HG02885 (cell line): ENCODE data around the gene LRRC8C.

Experiments
- ATAC-seq: cut with Tn5 transposase; IDR thresholded peaks from one replicate; pipeline ENCODE4 v1.9.1; 2021; ENCODE audit warnings: mild to moderate bottlenecking; ENCODE audit not compliant: unreplicated experiment, poor library complexity

Gene LRRC8C

GRCh38 chr1:89725631-89726030 is 92.7 kb downstream of the LRRC8C start:
- no peak for ATAC-seq

- no peak for ATAC-seq
Measured at GRCh38 chr1:89727517-89728312, 94.8 kb downstream of the LRRC8C start.

GRCh38 chr1:89728381-89728780 is 95.5 kb downstream of the LRRC8C start:
- ATAC-seq = no peak

DNA sequence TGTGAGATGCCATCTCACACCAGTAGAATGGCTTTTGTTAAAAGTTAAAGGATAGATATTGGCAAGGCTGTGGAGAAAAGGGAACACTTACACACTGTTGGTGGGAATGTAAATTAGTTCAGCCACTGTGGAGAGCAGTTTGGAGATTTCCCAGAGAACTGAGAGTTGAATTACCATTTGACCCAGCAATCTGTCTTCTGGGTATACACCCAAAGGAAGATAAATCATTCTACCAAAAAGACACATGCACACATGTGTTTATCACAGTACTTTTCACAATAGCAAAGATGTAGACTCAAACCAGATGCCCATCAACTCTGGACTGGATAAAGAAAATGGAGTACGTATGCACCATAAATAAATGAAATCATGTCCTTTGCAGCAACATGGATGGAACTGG is 99.3 kb downstream of the LRRC8C start:
- no peak for ATAC-seq

- ATAC-seq = no peak
Measured at GRCh38 chr1:89732643-89733222, 99.8 kb downstream of the LRRC8C start.

DNA sequence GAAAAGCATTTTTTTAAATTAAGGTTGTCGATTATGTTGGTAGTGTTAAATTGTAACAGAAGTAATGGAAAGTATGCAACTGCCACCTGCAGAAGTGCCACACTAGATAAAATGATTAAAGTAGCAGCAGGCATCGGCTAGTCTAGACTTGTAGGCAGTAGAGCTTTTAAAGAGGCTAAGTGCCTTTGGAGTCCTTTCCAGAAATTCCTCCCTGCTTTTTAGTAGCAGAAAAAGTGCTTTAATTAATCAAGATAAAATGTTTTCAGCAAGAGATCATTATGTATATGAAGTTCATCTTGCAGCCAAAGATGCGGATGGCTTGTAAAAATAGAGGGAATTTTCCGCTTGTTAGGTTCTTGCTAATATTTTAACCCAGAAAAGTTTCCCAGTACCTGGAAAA is 100.8 kb downstream of the LRRC8C start:
- ATAC-seq = no peak

- no peak for ATAC-seq
Measured at GRCh38 chr1:89734442-89734841, 101.5 kb downstream of the LRRC8C start.

DNA sequence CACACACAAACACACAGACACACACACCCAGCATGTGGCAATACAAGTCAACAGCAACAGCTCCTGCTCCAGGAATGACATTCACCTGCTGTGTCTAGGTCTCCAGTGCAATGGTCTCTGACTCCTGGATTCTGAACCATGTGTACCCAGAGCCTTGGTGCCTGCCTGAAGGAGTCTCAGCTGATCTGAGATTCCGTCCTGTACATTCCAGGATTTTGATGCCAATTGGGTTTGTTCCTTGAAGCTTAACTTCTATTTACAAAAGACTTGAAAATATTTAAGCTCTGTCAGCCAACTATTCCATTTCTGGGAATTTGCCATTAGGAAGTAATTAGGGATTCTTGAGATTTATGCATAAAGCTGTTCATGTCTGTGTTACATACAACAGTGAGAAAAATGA is 102.6 kb downstream of the LRRC8C start:
- no peak for ATAC-seq

DNA sequence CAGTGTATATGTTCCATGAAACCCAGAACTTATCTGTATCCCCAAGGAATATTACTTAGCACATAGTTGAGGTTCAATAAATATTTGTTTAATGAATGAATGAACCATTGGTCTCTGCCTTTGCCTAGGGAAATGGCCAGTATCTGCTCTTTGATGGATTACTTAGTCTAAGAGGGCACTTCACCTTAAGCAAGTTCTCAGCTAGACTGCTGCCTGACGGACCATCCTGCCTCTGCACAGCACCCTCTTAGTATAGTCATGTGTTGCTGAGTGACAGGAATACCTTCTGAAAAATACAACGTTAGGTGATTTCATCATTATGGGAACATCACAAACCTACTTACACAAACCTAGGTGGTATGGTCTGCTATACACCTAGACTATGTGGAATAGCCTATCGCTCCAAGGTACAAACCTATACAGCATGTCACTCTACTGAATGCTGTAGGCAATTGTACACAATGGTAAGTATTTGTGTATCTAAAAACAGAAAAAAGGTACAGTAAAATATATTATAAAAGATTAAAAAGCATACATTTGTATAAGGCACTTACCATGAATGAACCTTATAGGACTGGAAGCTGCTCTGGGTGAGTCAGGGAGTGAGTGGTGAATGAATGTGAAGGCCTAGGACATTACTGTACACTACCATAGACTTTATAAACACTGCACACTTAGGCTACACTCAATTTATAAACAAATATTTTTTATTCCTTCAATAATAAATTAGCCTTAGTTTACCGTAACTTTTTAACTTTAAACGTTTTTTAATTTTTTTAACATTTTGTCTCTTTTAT is 104.2 kb downstream of the LRRC8C start:
- no peak for ATAC-seq

- no peak for ATAC-seq
Measured at GRCh38 chr1:89737985-89738510, 105.1 kb downstream of the LRRC8C start.

GRCh38 chr1:89739013-89739843 is 106.3 kb downstream of the LRRC8C start:
- ATAC-seq = peak; percentile 72

DNA sequence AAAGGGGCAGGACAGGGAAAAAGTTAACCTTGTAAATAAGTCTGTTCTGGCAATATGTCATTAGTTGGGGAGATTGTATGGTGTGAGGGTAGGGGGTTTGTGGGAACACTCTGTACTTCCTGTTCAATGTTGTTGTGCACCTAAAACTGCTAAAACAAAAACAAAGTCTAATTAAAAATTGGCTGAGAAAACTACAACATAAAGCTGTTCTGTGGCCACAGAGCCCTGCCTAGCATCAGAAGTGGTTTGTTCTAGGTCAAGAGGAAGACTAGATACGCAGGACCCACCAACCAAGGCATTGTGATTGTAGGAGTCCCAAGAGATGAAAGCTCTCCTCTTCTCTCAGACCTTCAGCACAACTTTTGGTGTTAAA is 106.9 kb downstream of the LRRC8C start:
- no peak for ATAC-seq

DNA sequence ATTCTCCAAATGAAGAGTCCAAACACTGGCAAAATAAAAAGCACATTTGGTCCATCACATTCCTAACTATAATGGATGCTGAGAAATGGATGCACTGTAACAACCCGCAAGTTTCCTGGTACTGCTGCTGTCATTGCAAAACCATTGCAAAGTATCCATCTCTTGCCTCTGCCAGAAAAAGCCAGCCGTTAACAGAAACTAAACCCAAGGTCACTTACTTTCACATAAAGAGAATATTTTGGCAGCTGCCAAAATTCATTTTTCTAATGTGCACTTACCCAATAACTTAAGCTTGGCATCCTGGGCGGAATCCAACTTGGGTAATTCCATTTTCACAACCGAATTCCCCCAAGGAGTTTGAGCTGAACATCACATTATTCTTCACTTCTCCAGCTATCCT is 110.9 kb downstream of the LRRC8C start:
- no peak for ATAC-seq

GRCh38 chr1:89746424-89747149 is 113.7 kb downstream of the LRRC8C start:
- ATAC-seq = no peak

DNA sequence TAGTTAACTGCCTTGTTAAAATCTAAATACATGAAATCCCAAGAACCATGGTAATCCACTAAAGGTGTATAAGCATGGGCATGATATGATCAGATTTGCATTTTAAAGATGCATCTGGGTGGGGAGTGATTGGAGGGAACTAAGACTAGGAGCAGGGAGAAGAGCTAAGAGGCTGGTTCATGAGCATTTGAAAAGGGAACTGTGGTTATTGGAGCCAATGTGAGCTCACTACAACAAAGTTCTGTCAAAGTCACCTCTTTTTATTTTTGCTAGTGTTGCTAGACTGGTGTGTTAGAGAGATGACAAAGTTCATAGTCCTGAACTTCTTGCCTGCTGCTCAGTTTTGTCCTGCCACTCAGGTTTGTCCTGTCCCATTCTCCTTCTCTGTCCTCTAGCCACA is 120.8 kb downstream of the LRRC8C start:
- ATAC-seq = no peak

DNA sequence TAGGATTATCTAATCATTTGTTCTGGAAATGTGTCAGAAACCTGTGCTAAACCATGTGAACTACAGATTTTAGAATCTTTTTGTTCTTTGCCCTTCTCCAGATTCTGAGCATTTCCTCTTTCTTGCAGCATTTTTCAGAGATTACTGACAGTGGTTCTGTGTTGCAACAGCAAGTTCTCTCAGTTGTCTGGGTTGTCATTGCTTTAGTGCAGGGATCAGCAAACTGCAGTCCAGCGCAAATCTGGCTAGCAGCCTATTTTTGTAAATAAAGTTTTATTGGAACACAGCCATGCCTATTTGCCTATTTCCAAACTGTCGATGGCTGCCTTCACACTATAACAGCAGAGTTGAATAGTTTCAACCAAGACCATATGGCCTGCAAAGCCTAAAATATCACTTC is 121.6 kb downstream of the LRRC8C start:
- ATAC-seq = no peak

DNA sequence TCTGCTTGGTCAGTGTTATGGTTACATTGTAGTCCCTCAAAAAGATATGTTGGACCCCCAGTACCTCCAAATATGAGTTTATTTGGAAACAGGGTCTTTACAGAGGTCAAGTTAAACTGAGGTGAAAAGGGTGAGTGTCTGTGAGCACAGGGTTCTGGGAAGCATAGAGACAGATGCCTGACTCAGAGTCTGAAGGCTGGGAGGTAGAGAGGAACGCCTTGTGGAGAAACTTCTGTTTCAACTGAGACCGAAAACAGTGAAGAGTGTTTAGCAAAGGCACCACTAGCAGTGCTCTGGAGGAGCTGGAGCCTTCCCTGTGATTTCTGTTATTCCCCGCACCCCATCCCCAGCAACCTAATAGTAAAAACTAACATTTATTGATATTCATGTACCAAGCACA is 122.7 kb downstream of the LRRC8C start:
- no peak for ATAC-seq

- ATAC-seq = peak; percentile 77
Measured at GRCh38 chr1:89757532-89757931, 124.6 kb downstream of the LRRC8C start.

GRCh38 chr1:89758156-89758555 is 125.2 kb downstream of the LRRC8C start:
- no peak for ATAC-seq

GRCh38 chr1:89759036-89759435 is 126.1 kb downstream of the LRRC8C start:
- no peak for ATAC-seq
